Activated effector memory CD4-positive, alpha-beta T cell treated with Interleukin-2 at 50 U/mL for 16 hours (primary cell): ENCODE data around the gene ALDH16A1.

Experiments
- DNase-seq: peaks from one replicate; pipeline ENCODE4 v3.0.0-alpha.2; 2020

Gene ALDH16A1

GRCh38 chr19:49490287-49491029 is 37.4 kb downstream of the ALDH16A1 start:
- DNase-seq: no peak

DNA sequence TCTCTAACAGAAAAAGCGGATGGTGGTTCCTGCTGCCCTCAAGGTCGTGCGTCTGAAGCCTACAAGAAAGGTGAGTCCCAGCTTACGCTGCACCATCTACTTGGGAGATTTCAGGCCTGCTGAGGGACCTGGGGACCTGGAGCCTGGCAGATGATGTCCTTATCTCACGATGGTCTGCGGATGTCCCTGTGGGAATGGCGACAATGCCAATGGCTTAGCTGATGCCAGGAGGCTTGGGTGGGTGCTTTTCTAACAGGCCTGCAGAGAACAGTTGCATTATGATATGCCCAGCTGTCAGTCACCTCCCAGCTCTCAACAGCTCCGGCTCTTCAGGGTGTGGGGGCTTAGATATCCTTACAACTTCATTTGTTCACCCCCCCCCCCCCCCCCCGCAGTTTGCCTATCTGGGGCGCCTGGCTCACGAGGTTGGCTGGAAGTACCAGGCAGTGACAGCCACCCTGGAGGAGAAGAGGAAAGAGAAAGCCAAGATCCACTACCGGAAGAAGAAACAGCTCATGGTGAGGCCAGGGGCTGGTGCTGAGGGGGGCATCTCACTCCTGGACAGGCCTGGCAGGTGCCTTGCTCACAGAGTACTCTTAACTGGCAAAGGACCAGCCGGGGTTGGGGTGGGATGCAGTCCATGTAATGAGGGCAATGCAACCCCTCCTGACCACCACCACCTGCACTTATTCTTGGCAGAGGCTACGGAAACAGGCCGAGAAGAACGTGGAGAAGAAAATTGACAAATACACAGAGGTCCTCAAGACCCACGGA is 38.2 kb downstream of the ALDH16A1 start:
- DNase-seq: no peak

DNA sequence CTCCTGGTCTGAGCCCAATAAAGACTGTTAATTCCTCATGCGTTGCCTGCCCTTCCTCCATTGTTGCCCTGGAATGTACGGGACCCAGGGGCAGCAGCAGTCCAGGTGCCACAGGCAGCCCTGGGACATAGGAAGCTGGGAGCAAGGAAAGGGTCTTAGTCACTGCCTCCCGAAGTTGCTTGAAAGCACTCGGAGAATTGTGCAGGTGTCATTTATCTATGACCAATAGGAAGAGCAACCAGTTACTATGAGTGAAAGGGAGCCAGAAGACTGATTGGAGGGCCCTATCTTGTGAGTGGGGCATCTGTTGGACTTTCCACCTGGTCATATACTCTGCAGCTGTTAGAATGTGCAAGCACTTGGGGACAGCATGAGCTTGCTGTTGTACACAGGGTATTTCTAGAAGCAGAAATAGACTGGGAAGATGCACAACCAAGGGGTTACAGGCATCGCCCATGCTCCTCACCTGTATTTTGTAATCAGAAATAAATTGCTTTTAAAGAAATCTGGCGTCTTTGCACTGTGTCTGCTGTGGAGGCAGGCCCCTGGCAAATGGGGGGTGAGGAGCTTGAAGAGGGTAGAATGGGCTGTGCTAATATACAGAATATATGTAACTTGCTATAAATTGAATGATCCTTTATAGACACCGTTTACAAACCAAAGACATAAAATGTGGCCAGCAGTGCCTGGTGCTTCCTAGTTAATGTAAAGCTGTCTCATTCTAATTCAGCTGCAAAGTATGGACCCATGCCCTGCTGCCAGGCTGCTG is 39.0 kb downstream of the ALDH16A1 start:
- DNase-seq: no peak

DNA sequence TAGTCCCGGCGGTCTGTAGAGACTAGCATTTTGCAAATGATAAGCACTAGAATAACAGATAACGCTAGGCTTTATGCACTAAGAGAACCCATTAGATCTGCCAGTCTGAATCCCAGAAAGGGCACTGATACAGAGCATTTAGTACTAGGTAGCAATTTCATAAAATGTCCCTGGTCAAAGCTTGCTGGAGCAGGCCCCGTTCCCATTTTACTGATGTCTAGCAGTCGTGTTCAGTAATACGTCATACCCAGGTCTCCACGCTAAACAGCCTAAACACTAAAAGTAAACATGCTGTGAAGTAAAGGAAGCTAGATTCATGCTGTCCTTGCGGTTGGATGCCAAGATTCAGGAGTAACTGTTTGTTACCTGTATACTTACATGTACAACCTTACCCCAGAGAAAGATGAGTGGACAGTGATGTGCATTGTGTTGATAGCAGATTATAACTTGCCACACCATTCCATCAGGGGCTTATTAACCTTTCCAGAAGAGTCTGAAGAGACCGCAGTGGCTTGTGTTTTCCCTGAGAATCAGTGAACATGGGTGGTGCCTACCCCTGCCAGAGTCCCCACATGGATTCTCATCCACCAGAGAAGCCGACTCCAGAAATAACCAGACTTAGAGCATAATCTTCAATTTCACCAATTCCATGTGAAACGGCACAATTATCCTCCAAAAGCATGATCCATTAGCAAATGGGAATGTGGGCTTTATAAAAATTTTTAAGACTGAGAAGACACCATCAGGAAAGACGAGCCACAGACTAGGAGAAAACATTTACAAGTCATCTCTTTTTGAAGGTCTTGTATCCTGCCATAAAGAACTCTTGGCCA is 39.8 kb downstream of the ALDH16A1 start:
- DNase-seq: no peak

GRCh38 chr19:49496574-49497008 is 43.6 kb downstream of the ALDH16A1 start:
- DNase-seq: no peak

DNA sequence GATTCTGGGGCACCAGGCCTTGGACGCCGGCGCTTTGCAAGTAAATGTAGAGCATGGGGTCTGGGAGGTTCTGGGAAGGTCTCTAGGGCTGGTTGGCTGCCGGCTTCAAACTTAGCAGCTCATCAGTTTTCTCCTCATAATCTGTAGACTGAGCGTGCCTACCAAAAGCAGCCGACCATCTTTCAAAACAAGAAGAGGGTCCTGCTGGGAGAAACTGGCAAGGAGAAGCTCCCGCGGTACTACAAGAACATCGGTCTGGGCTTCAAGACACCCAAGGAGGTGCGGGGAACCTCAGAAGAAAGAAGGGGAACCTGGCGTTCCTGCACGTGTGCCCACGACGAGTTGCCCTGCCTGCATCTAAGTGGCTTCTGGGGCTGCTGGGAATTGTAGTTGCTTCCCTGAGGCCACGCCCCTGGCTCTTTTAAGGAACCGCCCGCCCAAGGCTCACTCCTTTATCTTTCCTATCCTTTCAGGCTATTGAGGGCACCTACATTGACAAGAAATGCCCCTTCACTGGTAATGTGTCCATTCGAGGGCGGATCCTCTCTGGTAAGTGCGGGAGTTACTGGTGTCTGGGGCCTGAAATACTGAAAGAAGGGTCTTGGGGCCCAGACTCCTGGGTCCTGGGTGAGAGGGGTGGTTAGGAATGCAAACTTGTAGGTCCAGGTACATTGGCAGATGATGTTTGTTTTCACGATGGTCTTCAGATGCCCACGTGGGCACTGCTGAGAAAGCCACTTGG is 44.2 kb downstream of the ALDH16A1 start:
- DNase-seq: peak; percentile 63

DNA sequence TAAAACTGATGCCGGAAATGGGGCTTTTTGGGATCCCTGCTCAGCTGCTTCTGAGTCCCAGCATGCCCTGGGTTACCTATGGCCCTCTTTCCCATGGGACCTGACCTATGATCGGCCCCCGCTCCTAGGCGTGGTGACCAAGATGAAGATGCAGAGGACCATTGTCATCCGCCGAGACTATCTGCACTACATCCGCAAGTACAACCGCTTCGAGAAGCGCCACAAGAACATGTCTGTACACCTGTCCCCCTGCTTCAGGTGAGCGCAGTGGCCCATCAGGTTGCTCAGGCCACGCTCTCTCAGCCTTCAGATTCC is 44.7 kb downstream of the ALDH16A1 start:
- no peak for DNase-seq

DNA sequence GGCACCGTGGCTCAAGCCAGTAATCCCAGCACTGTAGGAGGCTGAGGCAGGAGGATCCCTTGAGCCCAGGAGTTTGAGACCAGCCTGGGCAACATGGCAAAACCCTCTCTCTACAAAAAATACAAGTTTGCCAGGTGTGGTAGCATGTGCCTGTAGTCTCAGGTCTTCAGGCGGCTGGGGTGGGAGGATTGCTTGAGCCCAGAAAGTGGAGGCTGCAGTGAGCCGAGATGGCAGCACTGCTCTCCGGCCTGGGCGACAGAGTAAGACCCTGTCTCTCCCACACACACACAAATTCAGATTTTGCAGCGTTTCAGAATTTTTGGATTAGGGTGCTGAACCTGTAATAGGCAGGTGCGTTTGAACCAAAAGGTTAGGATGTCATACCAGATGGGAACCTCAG is 45.5 kb downstream of the ALDH16A1 start:
- no peak for DNase-seq

GRCh38 chr19:49499030-49499670 is 46.1 kb downstream of the ALDH16A1 start:
- no peak for DNase-seq

DNA sequence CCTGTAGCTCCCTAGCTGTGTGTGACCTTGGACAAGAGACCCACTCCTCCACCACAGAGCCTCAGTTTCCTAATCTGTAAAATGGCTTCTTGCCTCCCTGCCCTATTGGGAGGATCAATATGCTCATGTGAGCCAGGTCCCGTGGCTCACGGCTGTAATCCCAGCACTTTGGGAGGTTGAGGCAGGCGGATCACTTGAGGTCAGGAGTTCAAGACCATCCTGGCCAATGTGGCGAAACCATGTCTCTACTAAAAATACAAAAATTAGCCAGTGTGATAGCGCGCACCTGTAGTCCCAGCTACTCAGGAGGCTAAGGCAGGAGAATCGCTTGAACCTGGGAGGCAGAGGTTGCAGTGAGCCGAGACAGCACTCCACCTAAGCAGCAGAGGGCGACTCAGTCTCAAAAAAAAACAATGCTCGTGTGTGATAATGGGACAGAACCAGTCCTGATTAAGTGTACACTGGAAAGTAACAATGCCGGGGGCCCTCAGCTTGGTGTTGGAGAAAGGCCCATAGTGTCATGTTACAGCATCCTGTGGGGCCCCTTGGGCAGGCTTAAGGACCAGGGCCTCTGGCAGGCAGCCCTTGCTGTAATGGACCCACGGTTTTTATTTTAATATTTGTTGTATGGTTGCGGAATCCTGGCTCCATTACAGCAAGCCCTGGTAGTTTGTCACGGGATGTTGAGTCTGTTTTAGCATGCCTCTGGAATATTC is 50.0 kb downstream of the ALDH16A1 start:
- DNase-seq: peak; percentile 47

DNA sequence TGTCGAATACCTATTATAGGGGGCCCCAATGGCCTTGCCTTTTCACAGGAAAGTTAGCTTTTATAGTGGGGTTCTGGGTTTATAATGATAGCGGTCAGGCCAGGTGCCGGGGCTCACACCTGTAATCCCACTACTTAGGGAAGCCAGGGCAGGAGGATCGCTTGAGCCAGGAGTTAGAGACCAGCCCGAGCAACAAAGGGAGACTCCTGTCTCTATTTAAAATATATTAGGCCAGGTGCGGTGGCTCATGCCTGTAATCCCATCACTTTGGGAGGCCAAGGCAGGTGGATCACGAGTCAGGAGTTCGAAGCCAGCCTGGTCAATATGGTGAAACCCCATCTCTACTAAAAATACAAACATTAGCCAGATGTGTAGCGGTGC is 50.5 kb downstream of the ALDH16A1 start:
- no peak for DNase-seq

GRCh38 chr19:49506575-49507105 is 53.6 kb downstream of the ALDH16A1 start:
- peak; percentile 68 for DNase-seq

GRCh38 chr19:49507803-49508494 is 54.9 kb downstream of the ALDH16A1 start:
- DNase-seq: no peak

DNA sequence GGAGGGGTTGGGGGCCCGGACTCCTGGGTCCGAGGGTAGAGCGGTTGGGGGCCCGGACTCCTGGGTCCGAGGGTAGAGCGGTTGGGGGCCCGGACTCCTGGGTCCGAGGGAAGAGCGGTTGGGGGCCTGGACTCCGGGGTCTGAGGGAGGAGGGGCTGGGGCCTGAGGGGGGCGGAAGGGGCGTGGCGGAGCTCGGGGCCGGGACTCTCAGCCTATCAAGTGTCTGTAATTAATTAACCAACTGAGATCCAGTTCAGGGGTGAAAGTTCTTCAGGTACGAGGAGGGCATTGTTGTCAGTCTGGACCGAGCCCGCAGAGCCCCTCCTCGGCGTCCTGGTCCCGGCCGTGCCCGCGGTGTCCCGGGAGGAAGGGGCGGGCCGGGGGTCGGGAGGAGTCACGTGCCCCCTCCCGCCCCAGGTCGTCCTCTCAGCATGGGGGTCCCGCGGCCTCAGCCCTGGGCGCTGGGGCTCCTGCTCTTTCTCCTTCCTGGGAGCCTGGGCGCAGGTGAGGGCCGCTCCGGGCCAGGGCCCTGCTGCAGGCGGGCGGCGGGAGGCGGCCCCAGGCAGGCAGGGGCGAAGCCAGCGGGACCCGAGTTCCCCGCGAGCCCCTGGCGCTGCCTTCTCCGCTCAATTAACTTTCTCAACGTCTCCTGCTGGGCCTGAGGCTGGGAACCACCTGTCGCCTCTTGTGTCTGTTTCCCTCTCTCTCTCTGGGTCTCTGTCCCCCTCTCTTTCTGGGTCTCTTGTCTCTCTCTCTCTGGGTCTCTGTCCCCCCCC is 60.1 kb downstream of the ALDH16A1 start:
- no peak for DNase-seq

DNA sequence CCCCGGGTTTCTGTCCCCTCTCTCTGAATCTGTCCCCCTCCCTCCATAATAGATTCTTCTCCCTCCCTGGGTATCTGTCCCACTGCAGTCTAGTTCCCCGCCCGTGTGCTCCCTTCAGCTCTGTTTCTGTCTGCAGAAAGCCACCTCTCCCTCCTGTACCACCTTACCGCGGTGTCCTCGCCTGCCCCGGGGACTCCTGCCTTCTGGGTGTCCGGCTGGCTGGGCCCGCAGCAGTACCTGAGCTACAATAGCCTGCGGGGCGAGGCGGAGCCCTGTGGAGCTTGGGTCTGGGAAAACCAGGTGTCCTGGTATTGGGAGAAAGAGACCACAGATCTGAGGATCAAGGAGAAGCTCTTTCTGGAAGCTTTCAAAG is 60.7 kb downstream of the ALDH16A1 start:
- no peak for DNase-seq

DNA sequence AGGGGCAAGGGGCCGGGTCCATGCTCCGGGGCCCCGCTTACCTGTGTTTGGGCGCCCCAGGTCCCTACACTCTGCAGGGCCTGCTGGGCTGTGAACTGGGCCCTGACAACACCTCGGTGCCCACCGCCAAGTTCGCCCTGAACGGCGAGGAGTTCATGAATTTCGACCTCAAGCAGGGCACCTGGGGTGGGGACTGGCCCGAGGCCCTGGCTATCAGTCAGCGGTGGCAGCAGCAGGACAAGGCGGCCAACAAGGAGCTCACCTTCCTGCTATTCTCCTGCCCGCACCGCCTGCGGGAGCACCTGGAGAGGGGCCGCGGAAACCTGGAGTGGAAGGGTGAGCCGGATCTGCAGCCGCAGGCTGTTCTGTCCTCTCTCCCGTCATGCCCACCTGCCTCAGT is 61.1 kb downstream of the ALDH16A1 start:
- DNase-seq: no peak

GRCh38 chr19:49515767-49516166 is 62.7 kb downstream of the ALDH16A1 start:
- DNase-seq: no peak

GRCh38 chr19:49518033-49518432 is 65.0 kb downstream of the ALDH16A1 start:
- no peak for DNase-seq
